ENCODE results near the gene DRC7.
A peak's percentile ranks its signal among the peaks of the same experiment; 100 is the strongest.

DRC7 gene

DNA sequence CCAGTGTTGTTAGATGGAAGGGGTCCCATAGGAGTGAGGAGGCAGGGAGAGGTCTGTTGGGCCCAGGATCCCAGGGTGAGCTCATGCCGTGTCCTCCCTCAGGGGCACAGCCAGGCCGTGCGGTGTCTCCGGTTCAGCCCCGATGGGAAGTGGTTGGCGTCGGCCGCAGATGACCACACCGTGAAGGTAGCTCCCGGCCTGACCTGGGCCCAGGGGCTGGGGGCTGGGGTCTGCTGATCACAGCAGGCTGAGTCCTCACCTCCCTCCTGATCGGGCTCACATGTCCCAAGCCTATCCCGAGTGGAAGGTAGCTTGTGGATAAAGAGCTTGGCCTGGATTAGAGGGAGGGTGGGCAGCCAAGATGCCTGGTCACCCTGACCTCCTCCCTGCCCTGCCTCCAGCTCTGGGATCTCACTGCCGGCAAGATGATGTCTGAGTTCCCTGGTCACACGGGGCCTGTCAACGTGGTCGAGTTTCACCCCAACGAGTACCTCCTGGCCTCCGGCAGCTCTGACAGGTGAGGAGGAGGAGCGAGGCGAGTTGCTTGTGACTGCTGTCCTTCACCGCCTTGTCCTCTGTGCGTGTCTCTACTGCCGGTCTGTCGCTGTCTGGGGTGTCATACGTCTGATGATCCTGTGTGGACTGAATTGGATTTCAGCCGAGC lies 57.1 kb downstream of the DRC7 start:
- DNase-seq (ENCODE audit: low read depth), result no peak

DNA sequence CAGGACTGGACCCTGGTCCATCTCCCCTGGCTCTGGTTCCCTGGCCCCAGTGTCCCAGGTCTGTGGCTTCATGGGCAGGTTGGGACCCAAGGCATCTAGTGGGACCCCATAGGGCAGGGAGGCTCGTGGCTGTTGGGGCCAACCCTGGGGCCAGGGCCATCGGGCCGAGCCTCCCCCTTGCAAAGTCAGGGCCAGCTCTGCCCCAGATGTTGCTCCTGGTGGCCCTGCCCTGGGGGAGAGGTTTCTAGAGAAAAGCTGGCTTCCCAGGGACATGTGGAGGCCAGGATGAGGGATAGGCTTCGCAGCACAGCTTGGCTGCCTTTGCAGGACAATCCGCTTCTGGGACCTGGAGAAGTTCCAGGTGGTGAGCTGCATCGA lies 57.6 kb downstream of the DRC7 start:
- no peak for DNase-seq (ENCODE audit: low read depth)

DNA sequence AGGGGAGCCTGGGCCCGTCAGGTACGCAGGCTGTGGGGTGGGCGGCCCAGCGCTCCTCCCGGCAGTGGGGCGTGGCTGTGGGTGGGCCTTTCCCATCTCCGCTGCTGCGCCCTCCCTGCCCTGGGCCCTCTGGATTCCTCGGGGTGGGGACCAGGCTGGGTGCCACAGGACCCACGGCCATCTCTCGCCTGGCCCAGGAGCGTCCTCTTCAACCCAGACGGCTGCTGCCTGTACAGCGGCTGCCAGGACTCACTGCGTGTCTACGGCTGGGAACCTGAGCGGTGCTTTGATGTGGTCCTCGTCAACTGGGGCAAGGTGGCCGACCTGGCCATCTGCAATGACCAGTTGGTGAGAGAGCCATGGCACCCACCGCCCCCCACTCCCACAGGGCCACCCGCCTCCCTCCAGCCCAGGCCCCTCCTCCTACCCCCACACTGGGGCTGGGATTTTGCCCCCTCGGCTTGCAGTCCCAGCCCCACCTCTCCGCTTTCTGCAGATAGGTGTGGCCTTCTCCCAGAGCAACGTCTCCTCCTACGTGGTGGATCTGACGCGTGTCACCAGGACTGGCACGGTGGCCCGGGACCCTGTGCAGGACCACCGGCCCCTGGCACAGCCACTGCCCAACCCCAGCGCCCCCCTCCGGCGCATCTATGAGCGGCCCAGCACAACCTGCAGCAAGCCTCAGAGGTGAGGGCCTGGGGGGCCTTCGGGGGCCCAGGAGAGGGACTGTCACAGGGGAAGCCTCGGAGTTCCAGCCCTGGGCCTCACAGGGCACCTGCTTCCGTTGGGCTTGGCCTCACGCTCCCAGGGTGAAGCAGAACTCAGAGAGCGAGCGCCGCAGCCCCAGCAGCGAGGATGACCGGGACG lies 58.2 kb downstream of the DRC7 start:
- DNase-seq (ENCODE audit: low read depth), result no peak

DNA sequence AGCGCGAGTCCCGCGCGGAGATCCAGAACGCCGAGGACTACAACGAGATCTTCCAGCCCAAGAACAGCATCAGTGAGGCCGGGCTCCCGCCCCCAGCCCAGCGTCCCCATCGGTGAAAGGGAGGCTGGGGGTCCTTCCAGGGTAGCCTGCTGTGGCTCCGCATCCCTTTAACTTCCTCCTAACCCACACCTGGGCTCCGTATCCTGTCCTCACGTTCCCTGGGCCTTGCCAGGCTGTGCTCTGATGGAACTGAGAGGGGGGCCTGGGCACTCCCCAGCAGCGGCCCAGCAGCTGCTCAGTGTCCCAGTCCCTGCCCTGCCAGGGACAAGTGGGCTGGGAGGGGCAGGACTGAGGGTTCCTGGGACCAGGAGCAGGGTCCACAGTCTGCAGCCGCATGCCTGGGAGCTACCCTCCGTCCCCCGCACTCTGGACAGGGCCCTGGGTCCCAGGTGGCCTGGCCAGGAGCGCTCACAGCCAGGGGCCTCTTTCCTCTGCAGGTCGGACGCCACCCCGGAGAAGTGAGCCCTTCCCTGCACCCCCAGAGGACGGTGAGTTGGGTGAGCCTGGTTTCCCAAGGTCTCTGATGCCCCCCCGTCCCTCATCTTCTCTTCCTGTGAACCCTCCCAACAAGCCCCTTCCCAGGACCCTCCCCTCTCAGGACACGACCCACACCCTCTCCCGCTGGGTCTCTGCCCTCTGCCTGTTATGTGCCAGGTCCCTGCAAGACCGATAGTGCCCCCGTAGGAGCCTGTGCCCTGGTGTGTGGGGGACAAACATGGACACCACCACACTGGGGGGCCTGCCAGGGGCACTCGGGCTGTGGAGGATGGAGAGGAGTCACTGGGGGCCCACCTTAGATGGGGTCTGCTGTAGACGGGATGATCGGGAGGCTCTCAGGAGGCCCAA lies 59.1 kb downstream of the DRC7 start:
- no peak for DNase-seq (ENCODE audit: low read depth)

DNA sequence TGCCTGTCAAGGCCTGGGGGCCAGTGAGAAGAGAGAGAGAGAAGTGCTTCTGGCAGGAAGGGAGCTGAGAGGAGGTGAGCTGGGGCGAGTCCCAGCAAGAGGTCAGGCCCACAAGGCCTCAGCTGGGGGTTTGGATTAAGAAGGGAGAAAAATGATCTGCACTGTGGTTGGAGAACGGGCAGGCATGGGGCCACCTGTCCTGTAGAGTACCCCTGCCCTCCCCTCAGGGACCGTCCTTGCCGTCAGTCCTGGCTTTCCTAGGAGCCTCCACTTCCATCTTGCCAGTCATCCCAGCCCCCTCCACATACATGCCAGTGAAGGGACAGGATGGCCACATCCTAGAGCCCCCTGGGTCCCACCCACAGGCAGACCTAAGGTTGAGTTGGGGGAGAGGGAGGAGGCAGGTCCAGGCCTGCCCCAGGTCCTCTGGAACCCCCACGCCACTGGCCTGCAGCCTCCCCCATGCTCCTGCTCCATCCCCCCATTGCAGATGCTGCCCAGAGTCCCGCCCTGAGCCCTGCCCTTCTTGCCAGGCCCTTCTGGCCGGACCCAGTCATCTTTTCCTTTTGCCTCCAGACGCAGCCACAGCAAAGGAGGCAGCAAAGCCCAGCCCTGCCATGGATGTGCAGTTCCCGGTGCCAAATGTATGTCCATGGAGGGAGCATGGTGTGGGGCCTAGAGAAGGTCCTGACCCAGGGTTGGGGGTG lies 59.9 kb downstream of the DRC7 start:
- DNase-seq (ENCODE audit: low read depth), result no peak

DNA sequence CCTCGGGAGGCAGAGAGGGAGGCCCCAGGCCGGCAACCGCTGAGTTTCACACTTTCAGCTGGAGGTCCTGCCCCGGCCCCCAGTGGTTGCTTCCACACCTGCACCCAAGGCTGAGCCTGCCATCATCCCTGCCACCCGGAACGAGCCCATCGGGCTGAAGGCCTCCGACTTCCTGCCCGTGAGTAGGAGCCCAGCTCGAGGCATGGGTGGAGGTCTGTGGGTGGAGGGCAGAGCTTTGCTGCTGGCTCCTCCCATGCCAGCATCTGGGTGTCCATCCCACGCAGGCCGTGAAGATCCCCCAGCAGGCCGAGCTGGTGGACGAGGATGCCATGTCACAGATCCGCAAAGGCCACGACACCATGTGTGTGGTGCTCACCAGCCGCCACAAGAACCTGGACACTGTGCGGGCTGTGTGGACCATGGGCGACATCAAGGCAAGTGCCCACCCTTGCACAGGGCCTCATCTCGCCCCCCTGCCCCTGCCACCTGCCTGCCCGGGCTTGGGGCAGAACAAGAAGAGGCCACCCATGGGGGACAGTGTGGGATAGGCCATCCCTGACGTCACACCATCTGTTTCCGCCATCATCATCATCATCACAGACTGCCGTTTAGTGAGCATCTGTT lies 60.6 kb downstream of the DRC7 start:
- no peak for DNase-seq (ENCODE audit: low read depth)

DNA sequence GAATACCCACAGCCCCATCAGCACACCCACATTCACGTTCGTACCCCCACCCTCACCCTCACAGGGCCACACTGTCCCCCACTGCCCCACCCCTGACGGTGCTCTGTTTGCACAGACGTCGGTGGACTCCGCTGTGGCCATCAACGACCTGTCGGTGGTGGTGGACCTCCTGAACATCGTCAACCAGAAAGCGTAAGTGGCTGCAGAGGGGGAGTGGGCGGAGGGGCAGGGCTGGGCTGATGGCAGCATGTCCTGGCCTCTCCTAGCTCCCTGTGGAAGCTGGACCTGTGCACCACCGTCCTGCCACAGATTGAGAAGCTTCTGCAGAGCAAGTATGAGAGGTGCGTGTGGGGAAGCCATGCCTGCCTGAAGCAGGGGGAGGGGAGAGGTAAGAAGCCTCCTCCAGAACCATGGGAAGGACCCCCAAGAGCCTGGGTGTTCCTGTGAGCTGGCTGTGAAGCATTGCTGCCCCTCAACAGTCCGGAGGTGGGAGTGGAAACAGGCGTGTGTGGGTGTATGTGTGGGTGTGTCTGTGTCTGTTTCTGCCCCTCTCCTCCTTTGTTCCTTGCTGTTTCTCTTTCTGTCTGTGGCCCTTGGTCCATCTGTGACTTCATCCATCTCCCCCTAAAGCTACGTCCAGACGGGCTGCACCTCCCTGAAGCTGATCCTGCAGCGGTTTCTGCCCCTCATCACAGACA lies 61.3 kb downstream of the DRC7 start:
- DNase-seq (ENCODE audit: low read depth), result no peak

DNA sequence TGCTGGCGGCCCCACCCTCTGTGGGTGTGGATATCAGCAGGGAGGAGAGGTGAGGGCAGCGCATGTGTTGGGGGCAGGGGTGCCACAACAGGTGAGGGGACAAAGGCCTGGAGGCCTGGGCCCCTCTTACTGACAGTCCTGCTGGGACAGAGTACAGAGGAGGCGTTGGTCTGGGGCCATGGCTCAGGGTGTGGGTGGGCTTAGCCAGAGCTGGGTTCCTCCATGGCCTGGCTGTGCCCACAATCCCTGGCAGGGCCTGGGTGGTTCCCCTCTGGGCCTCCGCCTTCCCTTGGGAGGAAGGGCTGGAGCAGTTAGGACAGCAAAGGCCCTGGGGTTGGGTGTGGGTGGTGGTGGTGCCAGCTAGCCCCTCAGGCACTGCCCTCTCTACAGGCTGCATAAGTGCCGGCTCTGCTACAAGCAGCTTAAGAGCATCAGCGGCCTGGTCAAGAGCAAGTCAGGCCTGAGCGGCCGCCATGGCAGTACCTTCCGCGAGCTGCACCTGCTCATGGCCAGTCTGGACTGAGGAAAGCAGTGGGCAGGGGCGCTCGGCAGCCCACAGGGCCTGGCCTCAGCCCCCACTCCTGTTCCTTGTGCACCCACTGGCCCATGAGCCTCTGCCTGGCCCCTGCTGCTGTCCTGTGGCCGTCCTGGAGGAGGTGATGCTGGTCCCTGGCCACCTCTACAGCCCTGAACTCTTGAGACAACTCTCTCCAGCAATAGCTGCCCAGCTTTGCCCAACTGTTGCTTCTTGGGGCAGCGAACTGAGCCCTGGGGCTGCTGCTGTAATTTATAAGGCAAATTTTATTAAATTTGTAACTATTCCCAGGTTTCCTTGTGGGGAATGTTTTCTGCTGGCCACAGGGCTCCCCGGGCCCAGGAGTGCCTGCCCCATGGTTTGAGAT lies 62.1 kb downstream of the DRC7 start:
- no peak for DNase-seq (ENCODE audit: low read depth)

DNA sequence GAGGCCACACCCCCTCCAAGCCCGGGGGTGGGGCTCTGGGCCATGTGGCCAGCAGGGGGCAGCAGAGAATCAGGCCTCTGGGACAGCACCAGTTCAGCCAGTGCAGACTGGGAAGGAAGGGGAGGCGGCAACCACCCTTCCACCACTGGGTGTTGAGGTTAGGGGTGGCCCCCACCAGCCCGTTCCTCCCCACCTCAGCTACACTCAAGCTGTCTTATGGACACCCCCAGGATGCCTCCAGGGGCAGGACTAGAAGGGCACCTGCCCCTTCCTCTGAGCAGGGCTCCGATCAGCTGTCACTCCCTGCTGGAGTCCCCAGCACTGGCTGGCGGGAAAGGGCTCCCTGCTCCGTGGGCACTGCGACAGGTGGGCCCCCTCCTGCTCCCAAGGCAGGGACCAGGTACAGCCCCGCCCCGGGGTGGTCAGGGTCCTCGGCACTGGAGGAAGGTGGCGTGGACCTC lies 62.8 kb downstream of the DRC7 start:
- DNase-seq (ENCODE audit: low read depth), result peak; percentile 84

DNA sequence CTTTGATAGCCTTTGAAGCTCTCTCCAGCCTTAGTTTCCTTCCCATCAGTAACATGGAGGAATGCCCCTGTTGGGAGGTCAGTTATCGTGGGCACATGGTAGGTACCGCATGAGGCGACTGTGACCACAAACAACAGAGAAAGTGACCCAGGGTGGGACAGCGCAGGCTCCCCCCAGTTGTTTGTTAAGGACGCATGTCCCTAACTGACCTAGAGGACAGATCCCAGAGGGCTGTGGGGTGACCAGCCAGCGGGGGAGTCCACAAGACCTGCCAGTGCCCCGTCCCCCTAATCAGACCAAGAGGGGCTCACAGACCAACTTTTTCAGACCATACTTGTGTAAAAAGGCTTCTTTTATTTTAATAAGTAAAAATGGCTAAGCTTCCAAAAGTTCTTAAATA lies 63.3 kb downstream of the DRC7 start:
- no peak for DNase-seq (ENCODE audit: low read depth)

DNA sequence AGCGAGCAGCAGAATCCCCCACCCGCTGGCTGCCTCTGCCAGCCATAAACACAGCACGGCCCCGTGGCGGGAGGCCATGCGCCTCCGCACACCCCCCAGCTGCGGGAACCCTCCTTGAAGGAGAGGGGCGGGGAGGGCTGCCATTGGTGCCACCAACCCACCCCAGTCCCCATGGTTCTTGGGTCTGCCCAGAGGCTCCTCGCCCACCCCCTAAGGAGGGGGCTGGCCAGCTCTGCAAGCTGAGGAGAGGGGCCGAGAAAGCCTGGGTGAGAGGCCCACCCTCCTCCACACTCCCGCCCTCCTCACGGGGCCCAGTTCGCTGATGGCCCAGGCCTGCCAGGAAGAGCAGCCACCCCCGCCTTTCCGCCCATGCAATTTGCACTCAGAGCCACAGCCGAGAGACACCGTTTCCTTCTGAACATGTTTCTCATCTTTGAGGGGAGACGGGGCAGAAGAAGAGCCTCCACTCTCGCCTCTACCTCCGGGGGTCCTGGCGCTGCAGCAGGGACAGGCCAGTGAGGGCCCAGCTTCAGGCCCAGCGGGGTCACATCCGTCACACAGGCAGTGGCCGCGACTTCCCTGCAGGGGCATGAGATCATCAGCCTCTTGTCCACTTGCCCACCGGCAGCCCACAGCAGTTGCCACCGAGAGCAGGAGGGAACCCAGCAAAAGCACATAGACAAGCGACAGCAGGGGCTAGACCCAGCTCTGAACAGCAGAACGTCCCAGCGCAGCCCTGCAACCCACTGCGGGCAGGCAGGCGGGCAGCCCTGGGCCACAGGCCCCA lies 63.9 kb downstream of the DRC7 start:
- DNase-seq (ENCODE audit: low read depth), result no peak

DNA sequence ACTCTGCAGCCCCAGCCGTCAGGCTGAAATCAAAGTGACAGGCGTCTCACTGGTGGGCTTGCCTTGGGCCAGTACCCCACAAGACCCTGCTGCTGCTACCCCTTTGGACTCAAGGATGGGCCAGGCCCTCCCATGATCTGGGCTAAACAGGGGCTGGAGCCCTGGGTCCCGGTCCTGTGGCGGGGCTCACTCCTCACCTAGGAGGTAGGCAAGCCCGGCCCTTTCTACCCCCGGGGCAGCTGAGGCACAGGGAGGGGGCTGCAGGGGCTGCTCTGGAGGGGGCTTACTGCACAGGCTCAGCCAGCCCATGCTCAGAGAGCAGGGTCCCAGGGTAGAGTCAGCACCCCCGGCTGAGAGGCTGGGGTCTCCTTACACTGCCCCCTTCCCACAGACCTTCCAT lies 64.5 kb downstream of the DRC7 start:
- DNase-seq (ENCODE audit: low read depth), result no peak

DNA sequence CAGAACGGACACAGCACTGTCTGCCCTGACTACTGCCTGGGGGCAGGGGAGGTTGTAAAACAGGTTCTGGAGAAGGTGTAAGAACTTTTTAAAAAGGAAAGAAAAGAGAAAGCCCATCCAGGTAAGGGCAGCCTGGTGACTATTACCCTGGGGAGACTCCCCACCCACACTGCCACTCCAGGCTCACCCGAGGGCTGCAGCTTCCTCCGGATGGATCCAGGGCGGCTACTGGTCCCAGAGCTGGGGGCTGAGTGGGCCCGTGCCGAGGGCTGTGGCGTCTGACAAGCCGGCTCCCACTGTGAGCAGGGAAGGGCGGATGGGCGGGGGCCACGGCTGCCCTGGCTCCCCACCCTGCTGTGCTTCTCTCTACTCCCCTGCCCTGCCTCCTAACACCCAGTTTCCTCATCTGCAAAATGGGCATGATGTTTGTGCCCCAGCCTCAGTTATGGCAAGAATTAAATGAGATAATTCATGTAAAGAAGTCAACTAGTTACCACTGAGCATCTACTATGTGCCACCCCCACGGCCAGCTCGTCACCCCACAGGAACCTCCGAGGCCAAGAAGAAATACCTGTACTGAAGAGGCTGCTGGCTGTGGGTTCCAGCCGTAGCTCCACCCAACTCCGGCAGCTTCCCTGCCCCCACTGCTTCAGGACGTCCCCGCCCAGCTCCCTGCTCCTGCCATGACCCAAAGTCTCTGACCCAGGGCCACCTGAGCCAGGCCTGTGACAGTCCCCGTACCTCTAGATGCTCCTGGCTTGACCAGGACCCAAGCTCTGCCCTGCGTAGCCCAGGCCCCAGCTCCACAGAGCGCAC lies 65.1 kb downstream of the DRC7 start:
- DNase-seq (ENCODE audit: low read depth), result no peak

DNA sequence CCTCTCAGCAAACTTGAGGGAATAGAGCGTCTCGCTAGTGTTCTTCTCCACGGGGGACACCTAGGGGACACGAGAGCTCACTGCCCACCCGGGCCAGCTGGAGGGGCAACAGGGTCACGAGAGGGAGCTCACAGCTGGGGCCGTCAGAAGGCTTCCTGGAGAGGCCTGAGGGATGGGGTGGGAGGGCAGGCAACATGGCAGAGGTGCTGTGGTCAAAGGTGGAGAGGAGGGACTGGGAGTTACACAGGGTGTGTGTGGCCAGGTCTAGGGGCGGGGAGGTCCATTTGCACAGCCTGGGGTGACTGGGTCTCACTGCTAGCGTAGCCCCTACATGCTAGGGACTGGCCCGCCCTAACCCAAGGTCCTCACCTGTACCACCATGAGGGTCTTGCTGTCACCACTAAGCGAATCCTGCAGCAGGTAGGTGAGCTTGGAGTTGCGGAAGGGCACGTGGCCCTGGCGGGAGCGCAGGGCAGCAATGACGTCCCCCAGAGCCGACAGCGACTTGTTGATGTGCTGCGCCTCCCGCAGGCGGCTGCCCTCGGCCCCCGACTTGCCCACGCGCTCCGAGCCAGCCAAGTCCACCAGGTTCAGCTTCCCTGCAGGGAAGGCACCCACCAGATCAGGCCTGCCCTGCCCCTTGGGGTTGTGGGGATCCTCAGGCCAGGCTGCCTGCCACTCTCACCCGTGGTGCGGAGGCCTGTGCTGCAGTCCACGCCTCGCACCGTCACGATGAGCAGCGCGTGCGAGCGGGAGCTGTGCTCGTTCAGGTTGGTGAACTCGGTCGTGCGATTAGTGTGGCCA lies 66.0 kb downstream of the DRC7 start:
- no peak for DNase-seq (ENCODE audit: low read depth)

DNA sequence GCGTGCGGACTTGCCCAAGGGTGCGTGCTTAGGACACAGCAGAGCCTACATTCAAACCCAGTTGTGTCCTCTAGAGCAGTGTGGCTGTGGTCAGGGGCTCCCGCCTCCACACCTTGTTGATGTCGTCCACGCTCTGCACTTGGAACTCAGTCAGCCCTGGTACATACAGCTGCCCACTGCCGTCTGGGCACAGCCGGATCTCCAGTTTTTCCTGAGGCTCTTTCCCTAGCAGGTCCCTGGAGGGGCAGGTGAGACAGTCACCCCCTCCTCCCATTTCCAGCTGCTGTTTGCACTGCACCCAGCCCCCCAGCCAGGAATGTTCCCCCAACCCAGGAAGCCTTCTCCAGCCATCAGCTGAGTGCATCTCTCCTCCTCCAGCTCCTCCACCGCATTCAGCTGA lies 66.7 kb downstream of the DRC7 start:
- no peak for DNase-seq (ENCODE audit: low read depth)

DNA sequence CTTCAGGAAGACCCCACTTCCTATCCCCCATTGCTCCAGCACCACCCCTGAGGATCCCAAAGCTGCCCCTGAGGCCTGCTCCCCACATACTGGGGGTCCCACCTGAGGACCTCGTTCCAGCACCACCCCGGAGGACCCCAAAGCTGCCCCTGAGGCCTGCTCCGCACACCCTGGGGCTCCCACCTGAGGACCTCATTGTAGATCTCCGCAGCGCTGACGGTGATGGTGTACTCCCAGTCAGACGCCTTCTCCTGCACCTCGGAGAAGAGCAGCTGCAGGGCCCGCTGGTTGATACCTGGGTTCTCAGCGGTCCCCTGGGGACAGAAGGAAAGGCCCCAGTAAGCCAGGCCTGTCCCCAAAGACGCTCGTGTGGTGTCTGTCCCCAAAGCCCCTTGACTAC lies 67.4 kb downstream of the DRC7 start:
- no peak for DNase-seq (ENCODE audit: low read depth)

DNA sequence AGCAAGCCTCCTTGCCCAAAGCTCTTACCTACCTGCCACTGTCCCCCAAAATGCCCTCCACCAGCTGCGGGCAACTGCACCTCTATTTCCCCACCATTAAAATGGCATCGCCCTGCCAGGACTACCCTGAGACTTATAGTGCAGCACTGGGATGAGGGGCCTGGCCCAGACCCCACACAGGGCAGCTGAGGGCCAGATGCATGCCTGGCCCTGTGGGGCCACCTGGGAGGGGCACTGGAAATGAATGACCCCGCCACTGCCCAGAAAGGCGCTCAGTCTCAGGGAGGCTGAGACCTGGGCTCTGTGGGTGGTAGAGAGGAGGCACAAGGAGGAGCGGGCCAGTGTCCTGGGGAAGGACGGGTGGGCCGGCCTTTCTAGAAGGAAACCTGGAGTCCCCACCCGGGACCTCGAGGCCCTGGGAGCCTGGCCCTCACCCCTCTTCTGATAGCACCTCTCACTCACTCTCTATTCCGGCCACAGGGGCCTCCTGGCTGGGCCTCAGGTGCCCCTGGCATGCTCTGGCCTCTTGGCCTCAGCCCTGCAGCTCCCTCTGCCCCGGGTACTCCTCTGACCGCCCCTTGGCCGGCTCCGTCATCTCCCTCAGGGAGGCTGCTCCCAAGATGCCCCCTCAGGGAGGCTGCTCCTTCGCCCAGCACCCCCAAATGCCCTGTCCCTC lies 67.9 kb downstream of the DRC7 start:
- DNase-seq (ENCODE audit: low read depth), result no peak

Data from stimulated activated CD8-positive, alpha-beta memory T cell treated with anti-CD3 and anti-CD28 coated beads, Interleukin-4, amount 100 ng/mL, for 24 hours (primary cell).